Lower leg skin (tissue), 3 donors: ENCODE results near the gene PPP3R1.

Experiments used
- POLR2A ChIP-seq, 2 donors: fragments of 450-650 bp; IDR thresholded peaks; one replicate each; pipeline ENCODE4 v1.6.1; 2016 to 2017; ENCODE audit warnings: antibody characterized with exemption in 2 of 2, mild to moderate bottlenecking in 1 of 2, moderate library complexity in 1 of 2
- TF ChIP-seq, protein P1 (sequence below), 3 donors: fragments of 450-650 bp; IDR thresholded peaks; one replicate each; pipeline ENCODE4 v1.5.1; 2016; ENCODE audit warnings: antibody characterized with exemption in 3 of 3, mild to moderate bottlenecking in 3 of 3, moderate library complexity in 2 of 3

- TF ChIP-seq, protein P1, sequence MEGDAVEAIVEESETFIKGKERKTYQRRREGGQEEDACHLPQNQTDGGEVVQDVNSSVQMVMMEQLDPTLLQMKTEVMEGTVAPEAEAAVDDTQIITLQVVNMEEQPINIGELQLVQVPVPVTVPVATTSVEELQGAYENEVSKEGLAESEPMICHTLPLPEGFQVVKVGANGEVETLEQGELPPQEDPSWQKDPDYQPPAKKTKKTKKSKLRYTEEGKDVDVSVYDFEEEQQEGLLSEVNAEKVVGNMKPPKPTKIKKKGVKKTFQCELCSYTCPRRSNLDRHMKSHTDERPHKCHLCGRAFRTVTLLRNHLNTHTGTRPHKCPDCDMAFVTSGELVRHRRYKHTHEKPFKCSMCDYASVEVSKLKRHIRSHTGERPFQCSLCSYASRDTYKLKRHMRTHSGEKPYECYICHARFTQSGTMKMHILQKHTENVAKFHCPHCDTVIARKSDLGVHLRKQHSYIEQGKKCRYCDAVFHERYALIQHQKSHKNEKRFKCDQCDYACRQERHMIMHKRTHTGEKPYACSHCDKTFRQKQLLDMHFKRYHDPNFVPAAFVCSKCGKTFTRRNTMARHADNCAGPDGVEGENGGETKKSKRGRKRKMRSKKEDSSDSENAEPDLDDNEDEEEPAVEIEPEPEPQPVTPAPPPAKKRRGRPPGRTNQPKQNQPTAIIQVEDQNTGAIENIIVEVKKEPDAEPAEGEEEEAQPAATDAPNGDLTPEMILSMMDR (IDR thresholded peaks at IDR 0.05), result no peak
- TF ChIP-seq POLR2A (IDR thresholded peaks at IDR 0.05), result no peak
Measured at GRCh38 chr2:68152681-68153347, 99.5 kb downstream of the PPP3R1 start.
